Measurements from ENCODE around the gene NNT.
"Not testable (repeated sequence)": the region's sequence is repeated elsewhere in the genome, so short reads cannot be mapped to it uniquely, and the experiment has no call there.

Gene NNT

GRCh38 chr5:43667379-43667778, 64.4 kb downstream of the NNT start:
- not testable (repeated sequence) for DNase-seq (ENCODE audit: low spot score)

GRCh38 chr5:43674536-43674935, 71.6 kb downstream of the NNT start:
- DNase-seq (ENCODE audit: low spot score): no peak

DNA sequence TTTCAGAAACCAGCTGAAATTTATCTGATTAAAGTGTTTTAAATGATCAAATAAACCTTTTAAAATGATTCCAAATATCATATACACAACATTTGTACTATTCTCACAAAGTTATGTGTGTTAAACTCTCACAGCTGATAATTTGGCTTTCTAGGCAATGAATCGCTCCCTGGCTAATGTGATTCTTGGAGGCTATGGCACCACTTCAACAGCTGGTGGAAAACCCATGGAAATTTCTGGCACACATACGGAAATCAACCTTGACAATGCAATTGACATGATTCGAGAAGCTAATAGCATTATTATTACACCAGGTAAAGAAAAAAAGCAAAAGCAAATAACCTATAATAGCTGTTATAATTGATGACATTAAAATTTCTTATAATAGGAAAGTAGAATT, 72.4 kb downstream of the NNT start:
- no peak for DNase-seq (ENCODE audit: low spot score)

DNA sequence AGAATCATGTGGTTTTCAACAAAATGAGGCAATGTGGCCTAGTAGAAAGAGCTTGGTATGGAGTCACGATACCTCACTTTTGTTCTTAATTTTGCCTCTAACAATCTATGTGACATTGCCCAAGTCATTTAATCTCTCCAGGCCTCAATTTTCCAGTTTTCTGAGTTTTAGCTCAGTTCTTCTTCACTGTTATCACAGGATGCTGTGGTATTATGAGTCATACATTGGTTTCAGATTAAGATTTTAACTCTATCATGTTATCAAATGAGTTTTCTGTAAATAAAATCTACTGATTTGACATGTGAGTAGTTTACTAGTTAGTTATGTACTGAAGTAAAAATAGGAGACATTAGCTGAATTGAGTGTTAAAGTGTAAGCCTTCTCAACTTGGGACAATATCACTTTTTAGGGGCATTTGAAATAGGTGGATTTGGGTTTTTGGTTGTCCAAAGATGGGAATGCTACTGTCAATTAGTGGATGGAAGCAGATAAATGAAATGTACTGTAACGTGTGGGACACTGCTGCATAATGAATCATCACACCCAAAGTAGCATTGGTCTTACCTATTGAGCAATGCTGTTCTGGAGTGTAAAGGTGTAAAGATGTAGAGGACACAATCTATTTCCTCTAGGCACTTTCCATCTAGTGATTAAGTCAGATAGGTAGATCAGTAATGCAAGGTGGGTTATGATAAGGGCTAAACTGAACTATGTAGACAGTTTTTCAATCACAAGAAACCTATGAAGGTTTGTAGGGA, 73.3 kb downstream of the NNT start:
- DNase-seq (ENCODE audit: low spot score): no peak

DNA sequence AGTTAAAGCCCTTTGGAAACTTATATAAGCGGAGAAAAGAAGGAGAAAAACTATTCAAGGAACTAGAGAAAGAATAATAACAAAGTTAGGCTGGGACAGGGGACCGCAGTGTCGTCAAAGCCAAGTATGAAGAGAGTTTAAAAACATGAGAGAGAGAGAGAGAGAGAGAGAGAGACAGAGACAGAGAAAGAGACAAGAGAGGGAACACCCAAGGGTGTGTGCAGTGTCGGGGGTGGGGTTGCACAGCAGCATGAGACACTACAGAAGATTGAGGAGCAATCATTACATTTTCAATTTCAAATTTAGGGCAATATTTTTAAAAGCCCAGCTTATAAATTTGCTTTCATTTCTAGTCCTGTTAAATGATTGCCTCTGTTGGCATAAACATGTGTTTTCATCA, 74.3 kb downstream of the NNT start:
- no peak for DNase-seq (ENCODE audit: low spot score)

DNA sequence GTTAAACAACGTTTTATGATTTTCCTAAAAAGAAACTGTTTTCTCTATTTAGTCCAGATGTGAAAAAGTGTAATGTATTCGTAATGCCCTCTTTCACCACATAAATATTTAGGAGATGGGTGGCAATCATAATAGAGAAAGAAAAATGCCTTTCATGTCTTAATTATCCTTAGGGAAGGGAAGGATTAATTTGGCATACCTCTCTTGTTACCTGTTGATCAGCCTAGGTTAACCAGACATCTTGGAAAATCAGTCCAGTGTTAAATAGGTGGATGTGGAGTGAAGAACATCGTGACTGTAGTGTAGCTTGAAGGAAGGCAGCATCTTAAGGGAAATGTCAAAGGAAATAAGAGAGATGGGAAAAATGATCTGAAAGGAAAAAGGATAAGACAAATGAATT, 76.2 kb downstream of the NNT start:
- DNase-seq (ENCODE audit: low spot score): no peak

GRCh38 chr5:43680286-43680685, 77.3 kb downstream of the NNT start:
- DNase-seq (ENCODE audit: low spot score): no peak

- no peak for DNase-seq (ENCODE audit: low spot score)
Observed at GRCh38 chr5:43683884-43684471, 81.0 kb downstream of the NNT start.

GRCh38 chr5:43685252-43685950, 82.4 kb downstream of the NNT start:
- no peak for DNase-seq (ENCODE audit: low spot score)

- DNase-seq (ENCODE audit: low spot score): no peak
Observed at GRCh38 chr5:43687275-43687674, 84.3 kb downstream of the NNT start.

GRCh38 chr5:43691275-43691674, 88.3 kb downstream of the NNT start:
- no peak for DNase-seq (ENCODE audit: low spot score)

- no peak for DNase-seq (ENCODE audit: low spot score)
Observed at GRCh38 chr5:43691893-43692292, 88.9 kb downstream of the NNT start.

DNA sequence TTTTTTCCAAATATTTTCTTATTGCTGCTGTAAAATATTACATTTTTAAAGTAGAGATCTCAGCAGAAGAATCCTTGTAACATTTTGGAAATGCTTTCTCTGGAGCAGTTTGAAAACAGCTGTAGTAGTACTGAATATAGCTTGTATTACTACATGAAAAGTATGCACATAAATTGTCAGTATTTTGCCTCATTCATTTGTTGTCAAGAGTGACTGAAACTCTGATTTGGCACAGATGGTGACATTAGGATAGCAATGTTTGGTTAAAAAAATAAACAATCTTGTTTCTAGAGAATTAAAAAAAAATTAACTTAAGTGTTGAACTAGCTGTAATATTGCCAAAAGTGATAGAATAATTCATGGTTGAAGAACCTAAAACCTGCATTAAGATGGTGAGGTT, 90.4 kb downstream of the NNT start:
- no peak for DNase-seq (ENCODE audit: low spot score)

DNA sequence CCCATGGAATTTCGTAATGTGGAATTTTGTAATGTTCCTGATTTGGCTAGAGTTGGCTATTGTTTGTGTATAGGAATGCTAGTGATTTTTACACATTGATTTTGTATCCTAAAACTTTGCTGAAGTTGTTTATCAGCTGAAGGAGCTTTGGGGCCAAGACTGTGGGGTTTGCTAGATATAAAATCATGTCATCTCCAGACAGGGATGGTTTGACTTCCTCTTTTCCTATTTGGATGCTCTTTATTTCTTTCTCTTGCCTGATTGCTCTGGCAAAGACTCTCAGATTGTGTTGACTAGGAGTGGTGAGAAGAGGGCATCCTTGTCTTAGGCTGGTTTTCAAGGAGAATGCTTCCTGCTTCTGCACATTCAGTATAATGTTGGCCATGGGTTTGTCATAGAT, 91.0 kb downstream of the NNT start:
- no peak for DNase-seq (ENCODE audit: low spot score)

DNA sequence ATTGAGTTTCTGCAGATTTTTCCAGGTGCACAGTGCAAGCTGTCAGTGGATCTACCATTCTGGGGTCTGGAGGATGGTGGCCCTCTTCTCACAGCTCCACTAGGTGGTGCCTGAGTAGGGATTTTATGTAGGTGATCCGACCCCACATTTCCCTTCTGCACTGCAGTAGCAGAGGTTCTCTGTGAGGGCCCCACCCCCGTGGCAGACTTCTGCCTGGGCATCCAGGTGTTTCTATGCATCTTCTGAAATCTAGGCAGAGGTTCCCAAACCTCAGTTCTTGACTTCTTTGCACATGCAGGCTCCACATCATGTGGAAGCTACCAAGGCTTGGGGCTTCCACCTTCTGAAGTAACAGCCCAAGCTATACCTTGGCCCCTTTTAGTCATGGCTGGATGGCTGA, 93.5 kb downstream of the NNT start:
- DNase-seq (ENCODE audit: low spot score): not testable (repeated sequence)

DNA sequence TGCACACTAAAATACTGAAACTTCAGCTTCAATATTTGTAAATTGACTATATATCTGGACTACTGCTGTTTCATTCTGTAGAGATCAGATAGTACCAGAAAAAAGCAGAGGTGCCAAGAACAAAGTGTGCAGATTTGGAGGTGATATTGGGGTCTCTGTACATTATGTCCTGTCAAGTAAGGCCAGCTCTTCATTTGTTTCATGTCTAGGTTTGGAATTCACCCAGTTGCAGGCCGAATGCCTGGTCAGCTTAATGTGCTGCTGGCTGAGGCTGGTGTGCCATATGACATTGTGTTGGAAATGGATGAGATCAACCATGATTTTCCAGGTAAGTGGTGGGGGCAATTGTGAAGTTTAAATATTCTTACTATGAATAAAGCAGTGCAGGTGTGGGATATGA, 96.9 kb downstream of the NNT start:
- DNase-seq (ENCODE audit: low spot score): no peak

- no peak for DNase-seq (ENCODE audit: low spot score)
Observed at GRCh38 chr5:43700601-43701000, 97.6 kb downstream of the NNT start.

DNA sequence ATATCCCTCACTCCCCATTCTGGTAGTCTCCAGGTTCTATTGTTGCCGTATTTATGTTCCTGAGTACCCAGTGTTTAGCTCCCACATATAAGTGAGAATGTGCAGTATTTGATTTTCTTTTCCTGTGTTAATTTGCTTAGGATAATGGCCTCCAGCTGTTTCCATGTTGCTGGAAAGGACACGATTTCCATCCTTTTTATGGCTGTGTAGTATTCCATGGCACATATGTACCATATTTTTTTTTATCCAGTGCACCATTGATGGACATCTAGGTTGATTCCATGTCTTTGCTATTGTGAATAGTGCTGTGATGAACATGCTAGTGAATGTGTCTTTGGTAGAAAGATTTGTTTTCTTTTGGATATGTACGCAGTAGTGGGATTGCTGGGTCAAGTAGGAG, 98.2 kb downstream of the NNT start:
- DNase-seq (ENCODE audit: low spot score): no peak

- no peak for DNase-seq (ENCODE audit: low spot score)
Observed at GRCh38 chr5:43702293-43702692, 99.3 kb downstream of the NNT start.

DNA sequence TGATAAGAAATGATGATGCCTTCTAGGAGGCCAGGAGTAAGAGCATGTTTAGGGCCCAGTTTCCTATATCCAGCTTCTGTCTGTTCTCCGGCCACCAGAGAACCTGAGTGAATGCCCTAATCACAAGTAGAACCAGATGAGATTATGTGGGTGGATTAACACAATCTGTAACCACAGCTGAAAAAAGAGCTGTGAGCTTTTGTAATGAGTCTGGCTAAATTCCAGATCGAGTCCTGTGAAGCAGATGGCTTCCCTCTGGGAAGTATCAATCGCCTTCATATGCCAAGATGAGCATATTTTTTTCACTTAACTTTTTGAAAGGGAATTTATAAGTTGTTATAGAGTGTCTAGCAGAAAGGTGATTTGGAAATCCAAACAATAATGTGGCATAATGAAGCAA, 99.8 kb downstream of the NNT start:
- DNase-seq (ENCODE audit: low spot score): no peak

DNA sequence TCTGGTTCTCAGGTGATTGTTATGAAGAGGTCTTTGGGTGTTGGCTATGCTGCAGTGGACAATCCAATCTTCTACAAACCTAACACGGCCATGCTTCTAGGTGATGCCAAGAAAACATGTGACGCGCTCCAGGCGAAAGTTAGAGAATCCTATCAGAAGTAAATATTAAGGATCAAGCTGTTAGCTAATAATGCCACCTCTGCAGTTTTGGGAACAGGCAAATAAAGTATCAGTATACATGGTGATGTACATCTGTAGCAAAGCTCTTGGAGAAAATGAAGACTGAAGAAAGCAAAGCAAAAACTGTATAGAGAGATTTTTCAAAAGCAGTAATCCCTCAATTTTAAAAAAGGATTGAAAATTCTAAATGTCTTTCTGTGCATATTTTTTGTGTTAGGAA, 101.3 kb downstream of the NNT start:
- DNase-seq (ENCODE audit: low spot score): no peak

DNA sequence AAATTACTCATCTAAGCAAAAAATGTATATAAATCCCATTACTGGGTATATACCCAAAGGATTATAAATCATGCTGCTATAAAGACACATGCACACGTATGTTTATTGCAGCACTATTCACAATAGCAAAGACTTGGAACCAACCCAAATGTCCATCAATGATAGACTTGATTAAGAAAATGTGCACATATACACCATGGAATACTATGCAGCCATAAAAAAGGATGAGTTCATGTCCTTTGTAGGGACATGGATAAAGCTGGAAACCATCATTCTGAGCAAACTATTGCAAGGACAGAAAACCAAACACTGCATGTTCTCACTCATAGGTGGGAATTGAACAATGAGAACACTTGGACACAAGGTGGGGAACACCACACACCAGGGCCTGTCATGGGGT, 103.6 kb downstream of the NNT start:
- DNase-seq (ENCODE audit: low spot score): not testable (repeated sequence)

DNA sequence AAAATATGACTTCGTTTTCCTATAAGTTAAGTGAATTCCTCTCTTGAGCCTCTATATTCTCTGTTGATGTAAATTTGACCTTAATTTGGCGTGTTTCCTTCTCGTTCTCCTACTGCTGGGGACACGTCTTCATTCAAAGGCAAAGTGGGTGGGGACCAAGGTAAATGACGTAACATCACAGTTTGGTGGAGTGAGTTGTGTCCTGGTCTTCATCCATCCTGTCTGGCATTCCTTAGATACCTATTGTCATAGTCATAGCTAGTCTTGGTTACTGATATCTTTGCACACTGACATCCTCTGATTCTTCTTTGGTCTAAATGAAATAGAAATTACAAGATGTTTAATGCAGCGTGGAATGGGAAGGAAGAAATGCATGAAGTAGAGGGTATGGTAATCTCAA, 108.5 kb downstream of the NNT start:
- DNase-seq (ENCODE audit: low spot score): peak; percentile 8

DNA sequence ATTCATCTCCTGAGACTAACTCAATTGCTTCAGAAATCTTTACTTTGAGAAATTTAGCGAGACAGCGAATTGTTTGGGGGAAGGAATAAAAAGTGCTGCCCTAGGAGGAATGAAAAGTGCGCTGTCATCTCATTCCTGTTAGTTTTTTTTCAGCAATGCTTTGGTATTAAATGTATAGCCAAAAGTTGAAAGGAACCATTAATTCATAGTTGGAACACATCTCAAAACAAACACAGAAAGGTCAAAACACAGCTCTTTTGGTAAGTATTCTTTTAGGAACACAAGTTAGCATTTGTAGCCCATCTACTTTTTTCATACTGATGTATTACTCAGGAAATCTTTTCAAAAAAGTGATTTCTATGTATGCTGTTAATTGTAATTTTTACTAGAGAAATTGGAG, 109.1 kb downstream of the NNT start:
- no peak for DNase-seq (ENCODE audit: low spot score)

Measured in COLO829 (cell line).